ENCODE data around the gene MRM2.

MRM2 gene

GRCh38 chr7:2264158-2264557 is 22.2 kb upstream of the MRM2 start:
- no peak for DNase-seq

GRCh38 chr7:2263176-2263575 is 21.2 kb upstream of the MRM2 start:
- no peak for DNase-seq

- DNase-seq, result no peak
Observed at GRCh38 chr7:2261611-2262010, 19.6 kb upstream of the MRM2 start.

GRCh38 chr7:2260820-2261219 is 18.8 kb upstream of the MRM2 start:
- no peak for DNase-seq

- DNase-seq, result no peak
Observed at GRCh38 chr7:2259480-2259879, 17.5 kb upstream of the MRM2 start.

- DNase-seq, result no peak
Observed at GRCh38 chr7:2258661-2259365, 16.8 kb upstream of the MRM2 start.

GRCh38 chr7:2257651-2258050 is 15.6 kb upstream of the MRM2 start:
- no peak for DNase-seq

GRCh38 chr7:2257046-2257551 is 15.1 kb upstream of the MRM2 start:
- DNase-seq, result no peak

GRCh38 chr7:2256306-2257045 is 14.5 kb upstream of the MRM2 start:
- no peak for DNase-seq

- no peak for DNase-seq
Observed at GRCh38 chr7:2255145-2256139, 13.4 kb upstream of the MRM2 start.

GRCh38 chr7:2254429-2255144 is 12.6 kb upstream of the MRM2 start:
- no peak for DNase-seq

GRCh38 chr7:2253525-2254244 is 11.7 kb upstream of the MRM2 start:
- DNase-seq, result no peak

GRCh38 chr7:2253021-2253420 is 11.0 kb upstream of the MRM2 start:
- no peak for DNase-seq

GRCh38 chr7:2251841-2252771 is 10.1 kb upstream of the MRM2 start:
- DNase-seq, result no peak

- no peak for DNase-seq
Observed at GRCh38 chr7:2251381-2251780, 9.4 kb upstream of the MRM2 start.

GRCh38 chr7:2249744-2250323 is 7.8 kb upstream of the MRM2 start:
- DNase-seq, result no peak

- DNase-seq, result no peak
Observed at GRCh38 chr7:2248984-2249694, 7.1 kb upstream of the MRM2 start.

- DNase-seq, result no peak
Observed at GRCh38 chr7:2247141-2247995, 5.4 kb upstream of the MRM2 start.
